HG03097 (cell line): Measurements from ENCODE around the gene BMF.
"Not testable (repeated sequence)": the region's sequence is repeated elsewhere in the genome, so short reads cannot be mapped to it uniquely, and the experiment has no call there.

Experiments
- ATAC-seq: cut with Tn5 transposase; IDR thresholded peaks from one replicate; pipeline ENCODE4 v1.9.1; 2021; ENCODE audit not compliant: unreplicated experiment, low FRiP score

The BMF gene, protein sequence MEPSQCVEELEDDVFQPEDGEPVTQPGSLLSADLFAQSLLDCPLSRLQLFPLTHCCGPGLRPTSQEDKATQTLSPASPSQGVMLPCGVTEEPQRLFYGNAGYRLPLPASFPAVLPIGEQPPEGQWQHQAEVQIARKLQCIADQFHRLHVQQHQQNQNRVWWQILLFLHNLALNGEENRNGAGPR

DNA sequence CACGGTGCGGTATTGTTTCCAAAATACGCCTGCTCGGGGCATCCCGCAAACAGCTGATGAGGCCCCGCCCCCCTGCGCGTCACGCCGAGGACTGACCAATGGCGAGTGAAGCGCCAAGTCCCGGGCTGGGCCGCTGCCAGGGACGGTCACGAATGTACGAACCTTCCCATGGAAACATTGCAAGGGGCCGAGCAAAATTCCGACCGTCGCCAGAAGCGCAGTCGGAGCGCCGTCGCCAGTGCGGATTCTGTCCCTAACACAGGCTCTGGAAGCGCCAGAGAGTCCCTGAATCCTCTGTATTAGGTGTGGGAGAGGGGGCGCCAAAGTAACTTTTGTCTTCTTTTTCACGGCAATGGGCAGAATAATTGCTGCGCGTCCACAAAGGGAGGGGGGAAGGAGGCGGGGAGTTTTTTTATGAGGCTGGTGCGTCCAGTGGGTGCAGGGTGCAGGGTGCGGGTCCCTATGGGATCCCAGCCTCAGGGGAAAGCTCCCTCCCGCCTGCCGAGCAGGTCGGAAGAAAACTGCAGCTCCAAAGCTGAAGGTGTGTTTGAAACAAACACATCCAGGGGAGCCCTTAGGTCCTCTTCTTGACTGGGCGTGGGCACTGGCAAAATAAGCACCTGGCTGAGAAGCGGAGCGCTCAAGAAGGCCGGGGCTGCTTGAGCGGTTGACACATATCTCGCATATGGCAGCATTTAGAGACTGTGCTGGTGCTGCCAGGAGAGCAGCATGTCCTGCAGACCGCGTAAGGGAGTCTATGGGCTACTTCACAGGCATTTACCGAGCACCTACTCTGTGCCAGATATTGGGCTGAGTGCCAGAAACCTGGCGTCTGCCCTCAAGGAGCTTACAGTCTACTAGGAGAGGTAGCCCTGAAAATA, at the start of gene BMF:
TSS of gene BMF (minus strand) at position 25 of the 881 bp plus-strand sequence. CDS start 2,793 bp downstream, outside the sequence.
- peak; percentile 68 for ATAC-seq

GRCh38 chr15:40157778-40158447, 49.2 kb upstream of the BMF start:
- ATAC-seq: no peak

- ATAC-seq: no peak
Observed at GRCh38 chr15:40155270-40155910, 46.7 kb upstream of the BMF start.

DNA sequence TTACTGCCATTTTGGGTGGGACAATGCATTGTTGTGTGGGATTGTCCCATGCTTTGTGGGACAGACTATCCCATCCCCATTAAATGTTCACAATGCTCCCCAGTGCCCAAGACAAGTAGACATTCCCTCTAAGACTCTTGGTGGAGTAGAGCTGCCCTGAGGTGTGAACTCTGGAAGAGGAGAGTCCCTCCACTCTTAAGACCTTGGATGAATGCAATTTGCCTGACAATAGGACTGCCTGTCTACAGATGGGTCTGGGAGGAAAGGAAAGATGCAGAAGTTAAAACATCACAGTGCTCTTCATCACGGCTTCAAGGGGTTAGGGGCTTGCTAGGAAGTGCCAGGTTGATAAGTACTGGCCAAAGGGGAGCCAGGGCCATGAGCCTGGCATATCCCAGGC, 46.1 kb upstream of the BMF start:
- not testable (repeated sequence) for ATAC-seq

DNA sequence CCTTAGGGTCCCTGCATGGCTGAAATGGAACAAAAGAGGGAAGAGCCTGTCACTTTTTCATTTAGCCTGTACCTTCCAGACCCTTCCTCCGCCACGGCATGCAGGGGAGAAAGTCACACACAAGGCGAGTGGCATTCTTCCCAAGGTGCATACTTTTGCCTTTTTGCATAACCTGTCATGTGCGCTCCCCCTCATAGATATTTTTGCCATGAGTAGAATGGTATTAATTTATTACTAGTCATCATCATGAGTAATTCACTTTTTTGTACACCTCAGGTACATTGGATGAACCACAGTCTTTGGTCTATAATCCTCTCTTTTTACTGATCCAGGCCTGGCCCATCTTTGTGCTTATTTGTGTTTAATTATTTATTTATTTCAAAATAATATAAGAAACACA, 43.3 kb upstream of the BMF start:
- ATAC-seq: no peak

DNA sequence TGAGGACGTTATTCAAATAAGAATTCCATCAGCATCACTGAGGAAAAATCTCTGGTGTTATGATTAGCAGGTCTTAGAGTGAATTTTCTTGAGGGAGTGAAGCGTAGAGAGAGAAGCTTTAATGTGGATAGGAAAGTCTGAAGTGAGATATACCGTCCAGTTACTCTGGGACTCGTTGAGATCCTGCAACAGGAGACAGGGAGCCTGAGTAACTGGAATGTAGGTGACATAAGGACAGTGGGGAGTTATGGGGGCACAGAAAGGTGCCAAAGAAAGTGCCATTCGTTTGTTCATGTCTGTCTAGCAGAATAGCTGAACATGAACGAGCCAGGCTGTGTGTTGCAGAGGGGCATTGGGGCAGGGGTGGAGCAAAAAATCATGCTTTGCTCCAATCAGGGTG, 42.8 kb upstream of the BMF start:
- no peak for ATAC-seq

DNA sequence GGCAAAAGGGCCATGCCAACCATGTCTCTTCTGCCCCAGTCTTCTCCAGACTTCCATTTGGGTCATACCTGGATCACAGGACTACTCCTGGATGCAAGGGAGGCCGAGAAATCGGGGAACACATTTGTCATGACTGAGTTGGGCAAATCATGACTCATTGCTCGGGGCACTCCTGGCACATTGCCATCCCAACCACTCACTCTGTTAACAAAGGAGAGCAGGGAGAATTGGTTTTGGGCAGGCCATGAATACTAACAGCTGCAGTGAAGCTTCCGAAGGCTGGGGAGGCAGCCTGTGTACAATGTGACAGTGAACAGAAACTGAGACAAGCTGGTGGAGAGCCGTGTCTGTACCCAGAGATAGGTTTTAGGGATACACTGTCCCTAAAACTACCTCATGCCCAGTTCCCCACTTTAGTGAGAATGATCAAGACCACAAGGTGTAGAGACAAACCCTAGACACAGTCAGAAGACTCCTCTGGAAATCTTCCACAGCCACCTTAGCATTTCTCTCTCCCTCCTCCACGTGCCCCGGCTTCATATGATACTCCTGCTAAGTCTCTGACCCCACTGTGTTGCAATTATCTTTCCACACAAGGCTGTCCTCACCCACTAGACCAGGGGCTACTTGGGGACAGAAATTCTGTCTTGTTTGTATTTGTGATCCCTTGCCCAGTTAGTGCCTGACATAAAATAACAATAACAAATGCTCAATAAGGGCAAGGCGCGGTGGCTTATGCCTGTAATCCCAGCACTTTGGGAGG, 41.7 kb upstream of the BMF start:
- ATAC-seq: no peak

DNA sequence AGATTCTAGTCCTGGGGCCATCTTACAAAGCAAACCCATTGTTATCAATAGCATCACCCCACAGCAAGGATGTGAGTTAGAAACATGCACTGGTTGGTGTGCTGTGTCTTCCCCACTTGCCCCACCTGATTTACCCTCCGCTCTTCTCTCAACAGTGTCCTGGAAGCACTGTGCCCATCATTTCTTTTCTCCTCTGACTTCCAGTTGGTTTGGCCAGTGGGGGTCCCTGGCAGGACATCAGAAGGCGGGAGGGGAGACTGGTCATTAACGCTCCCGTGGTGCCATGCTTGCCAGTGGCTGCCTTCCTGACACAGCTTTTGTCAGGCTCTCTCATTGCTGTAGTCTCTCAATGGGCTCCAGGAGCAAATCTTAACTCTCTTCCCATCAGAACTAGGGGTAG, 40.7 kb upstream of the BMF start:
- ATAC-seq: no peak

DNA sequence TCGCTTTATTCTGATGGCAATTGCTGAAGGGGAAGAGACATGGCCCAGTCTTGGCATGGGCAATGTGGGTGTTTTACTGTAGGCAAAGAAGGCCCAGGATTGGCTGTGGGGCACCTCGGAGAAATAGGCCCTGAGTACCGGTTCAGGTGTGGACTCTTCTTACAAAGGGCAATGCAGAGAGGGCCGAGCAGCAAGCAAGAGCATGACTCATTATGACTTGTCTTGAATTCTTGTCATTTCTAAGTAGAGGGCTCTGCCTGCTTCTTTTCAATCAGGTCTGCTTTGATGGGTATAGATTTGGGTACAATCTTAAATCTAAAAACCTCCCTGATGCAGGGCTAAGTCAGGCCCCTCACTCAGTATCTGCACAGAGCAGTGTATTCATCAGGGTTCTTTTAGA, 37.4 kb upstream of the BMF start:
- no peak for ATAC-seq

GRCh38 chr15:40142428-40142827, 33.7 kb upstream of the BMF start:
- no peak for ATAC-seq

DNA sequence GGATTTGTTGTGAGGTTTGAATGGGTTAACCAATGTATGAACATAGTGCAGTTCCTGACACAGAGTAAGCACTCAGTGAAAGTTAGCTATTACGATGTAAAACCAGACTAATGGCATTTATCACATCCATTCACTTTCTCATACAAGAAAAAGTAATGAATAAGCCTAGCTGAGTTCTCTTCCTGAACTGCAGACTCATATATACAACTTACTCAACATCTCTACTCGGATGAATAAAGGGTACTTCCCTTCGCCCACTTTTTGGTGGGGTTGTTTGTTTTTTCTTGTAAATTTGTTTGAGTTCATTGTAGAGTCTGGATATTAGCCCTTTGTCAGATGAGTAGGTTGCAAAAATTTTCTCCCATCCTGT, 29.5 kb upstream of the BMF start:
- ATAC-seq: not testable (repeated sequence)

- no peak for ATAC-seq
Observed at GRCh38 chr15:40137303-40138200, 28.9 kb upstream of the BMF start.

GRCh38 chr15:40136470-40137302, 28.0 kb upstream of the BMF start:
- ATAC-seq: no peak

DNA sequence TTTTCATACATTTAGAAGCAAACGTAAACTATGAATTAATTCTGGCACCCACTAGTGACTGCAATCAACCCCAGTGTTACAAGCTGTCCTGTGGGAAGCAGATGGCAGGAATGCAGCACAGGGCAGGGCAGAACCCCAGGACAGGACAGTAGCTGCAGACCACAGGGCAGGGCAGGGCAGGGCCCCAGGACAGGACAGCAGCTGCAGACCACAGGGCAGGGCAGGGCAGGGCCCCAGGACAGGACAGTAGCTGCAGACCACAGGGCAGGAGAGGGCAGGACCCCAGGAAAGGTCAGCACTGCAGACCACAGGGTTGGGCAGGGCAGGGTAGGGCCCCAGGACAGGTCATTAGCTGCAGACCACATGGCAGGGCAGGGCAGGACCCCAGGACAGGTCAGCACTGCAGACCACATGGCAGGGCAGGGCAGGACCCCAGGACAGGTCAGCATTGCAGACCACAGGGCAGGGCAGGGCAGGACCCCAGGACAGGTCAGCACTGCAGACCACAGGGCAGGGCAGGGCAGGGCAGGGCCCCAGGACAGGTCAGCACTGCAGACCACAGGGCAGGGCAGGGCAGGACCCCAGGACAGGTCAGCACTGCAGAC, 27.3 kb upstream of the BMF start:
- ATAC-seq: not testable (repeated sequence)

DNA sequence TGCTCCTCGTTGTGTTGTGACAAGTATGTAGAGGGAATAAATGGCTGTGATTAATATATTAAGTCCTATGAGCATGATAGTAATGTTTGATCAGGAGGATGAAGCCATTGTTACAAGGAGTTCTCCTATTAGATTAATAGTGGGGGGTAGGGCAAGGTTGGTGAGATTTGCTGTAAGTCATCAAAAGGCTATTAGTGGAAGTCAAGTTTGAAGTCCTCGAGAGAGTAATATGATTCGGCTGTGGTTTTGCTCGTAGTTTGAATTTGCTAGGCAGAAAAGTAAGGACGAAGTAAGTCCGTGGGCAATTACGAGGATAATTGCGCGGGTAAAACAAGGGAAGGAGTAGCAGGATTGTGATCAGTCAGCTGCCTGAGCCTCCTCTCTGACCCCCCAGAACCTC, 26.2 kb upstream of the BMF start:
- ATAC-seq: no peak

- no peak for ATAC-seq
Observed at GRCh38 chr15:40133544-40133943, 24.9 kb upstream of the BMF start.

DNA sequence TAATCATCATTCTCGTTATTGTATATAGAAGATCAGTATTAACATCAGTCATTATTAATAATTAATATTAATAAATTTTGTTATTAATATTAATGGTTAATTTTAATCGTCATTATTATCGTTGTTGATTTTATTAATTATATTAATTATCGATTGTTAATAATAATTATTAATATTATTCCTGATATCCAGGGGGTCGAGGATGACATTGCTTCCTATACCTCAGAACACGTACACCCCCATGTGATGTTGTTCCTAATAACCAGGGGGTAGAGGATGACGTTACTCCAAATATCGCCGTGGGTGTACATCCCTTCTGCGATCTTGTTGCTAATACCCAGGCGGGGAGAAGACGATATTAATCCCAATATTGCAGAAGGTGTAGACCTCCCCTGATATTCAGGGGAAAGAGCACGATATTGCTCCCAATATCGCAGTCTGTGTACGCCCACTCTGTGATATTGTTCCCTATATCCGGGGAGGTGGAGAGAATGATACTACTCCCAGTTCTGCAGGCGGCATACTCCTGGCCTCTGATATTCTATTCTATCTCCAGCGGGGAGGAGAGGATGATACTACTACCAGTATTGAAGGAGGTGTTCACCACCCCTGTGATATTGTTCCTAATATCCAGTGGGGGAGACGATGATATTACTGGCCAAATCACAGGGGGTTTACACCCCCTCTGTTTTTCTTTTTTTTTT, 22.3 kb upstream of the BMF start:
- no peak for ATAC-seq

DNA sequence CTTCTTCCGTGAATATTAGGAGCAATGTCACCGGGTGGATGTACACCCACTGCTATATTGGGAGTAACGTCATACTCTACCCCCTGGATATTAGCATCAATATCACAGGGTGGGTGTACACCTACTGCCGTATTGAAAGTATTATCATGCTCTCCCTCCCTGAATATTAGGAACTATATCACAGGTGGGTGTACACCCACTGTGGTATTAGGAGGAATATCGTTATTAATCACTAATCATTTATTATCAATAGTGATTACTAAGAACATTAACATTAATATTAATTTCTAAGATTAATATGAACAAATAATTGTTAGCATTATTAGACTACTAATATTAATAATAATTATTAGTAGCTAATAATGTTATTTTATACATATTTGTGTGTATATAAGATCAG, 21.4 kb upstream of the BMF start:
- no peak for ATAC-seq
